ENCODE measurements around the gene ETV6. TPM values are rescaled to one million over a fixed set of nuclear protein-coding genes. Genes with fewer than 3 reads are reported as not detected.

The ETV6 gene
- total RNA-seq, 1 experiment from 2014 or later = 89.1 TPM

- peaks cover 12% of the 10 kb centered on the region for H3K4me1 Mint-ChIP-seq (ENCODE audit: low read depth, unreplicated experiment)
- BruUV-seq (replicated peaks) = no TSS peak
- TF ChIP-seq, protein P1, sequence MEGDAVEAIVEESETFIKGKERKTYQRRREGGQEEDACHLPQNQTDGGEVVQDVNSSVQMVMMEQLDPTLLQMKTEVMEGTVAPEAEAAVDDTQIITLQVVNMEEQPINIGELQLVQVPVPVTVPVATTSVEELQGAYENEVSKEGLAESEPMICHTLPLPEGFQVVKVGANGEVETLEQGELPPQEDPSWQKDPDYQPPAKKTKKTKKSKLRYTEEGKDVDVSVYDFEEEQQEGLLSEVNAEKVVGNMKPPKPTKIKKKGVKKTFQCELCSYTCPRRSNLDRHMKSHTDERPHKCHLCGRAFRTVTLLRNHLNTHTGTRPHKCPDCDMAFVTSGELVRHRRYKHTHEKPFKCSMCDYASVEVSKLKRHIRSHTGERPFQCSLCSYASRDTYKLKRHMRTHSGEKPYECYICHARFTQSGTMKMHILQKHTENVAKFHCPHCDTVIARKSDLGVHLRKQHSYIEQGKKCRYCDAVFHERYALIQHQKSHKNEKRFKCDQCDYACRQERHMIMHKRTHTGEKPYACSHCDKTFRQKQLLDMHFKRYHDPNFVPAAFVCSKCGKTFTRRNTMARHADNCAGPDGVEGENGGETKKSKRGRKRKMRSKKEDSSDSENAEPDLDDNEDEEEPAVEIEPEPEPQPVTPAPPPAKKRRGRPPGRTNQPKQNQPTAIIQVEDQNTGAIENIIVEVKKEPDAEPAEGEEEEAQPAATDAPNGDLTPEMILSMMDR (IDR thresholded peaks at IDR 0.05; ENCODE audit: unreplicated experiment) = no peak
Measured at GRCh38 chr12:11688379-11688778, 38.9 kb downstream of the ETV6 start.

GRCh38 chr12:11688831-11689230 is 39.4 kb downstream of the ETV6 start:
- H3K36me3 Mint-ChIP-seq (ENCODE audit: insufficient read depth, unreplicated experiment) = peaks cover 6% of the 10 kb centered on the region
- H3K27ac Mint-ChIP-seq (ENCODE audit: unreplicated experiment) = no peak overlapping the region
- intact Hi-C loops (cut with micrococcal nuclease; ENCODE audit: unreplicated experiment) = no loop called here
- peaks cover 12% of the 10 kb centered on the region for H3K4me1 Mint-ChIP-seq (ENCODE audit: low read depth, unreplicated experiment)
- CTCF ChIA-PET = interaction anchor here (0.7 kb wide), 1 partner anchor 141 kb away, joined by 11 read pairs; no protein-coding TSS in a partner anchor
- H3K9me3 Mint-ChIP-seq (ENCODE audit: low read depth, unreplicated experiment) = no peaks in the 10 kb centered on the region
- no peak overlapping the region for H3K4me3 Mint-ChIP-seq (ENCODE audit: low read depth, unreplicated experiment)
- no TSS peak for BruUV-seq (replicated peaks)
- no peak for DNase-seq
- TF ChIP-seq, protein P1 (IDR thresholded peaks at IDR 0.05; ENCODE audit: unreplicated experiment) = no peak
- H3K27me3 Mint-ChIP-seq (ENCODE audit: unreplicated experiment) = no peaks in the 10 kb centered on the region

More at GRCh38 chr12:11688379-11688778, 38.9 kb downstream of the ETV6 start:
- H3K27ac Mint-ChIP-seq (ENCODE audit: unreplicated experiment) = no peak overlapping the region
- H3K9me3 Mint-ChIP-seq (ENCODE audit: low read depth, unreplicated experiment) = no peaks in the 10 kb centered on the region
- no peak overlapping the region for H3K4me3 Mint-ChIP-seq (ENCODE audit: low read depth, unreplicated experiment)
- CTCF ChIA-PET = interaction anchor here (0.7 kb wide), 1 partner anchor 141 kb away, joined by 11 read pairs; no protein-coding TSS in a partner anchor
- no peak for DNase-seq
- H3K27me3 Mint-ChIP-seq (ENCODE audit: unreplicated experiment) = no peaks in the 10 kb centered on the region
- peaks cover 6% of the 10 kb centered on the region for H3K36me3 Mint-ChIP-seq (ENCODE audit: insufficient read depth, unreplicated experiment)
- intact Hi-C loops (cut with micrococcal nuclease; ENCODE audit: unreplicated experiment) = no loop called here

DNA sequence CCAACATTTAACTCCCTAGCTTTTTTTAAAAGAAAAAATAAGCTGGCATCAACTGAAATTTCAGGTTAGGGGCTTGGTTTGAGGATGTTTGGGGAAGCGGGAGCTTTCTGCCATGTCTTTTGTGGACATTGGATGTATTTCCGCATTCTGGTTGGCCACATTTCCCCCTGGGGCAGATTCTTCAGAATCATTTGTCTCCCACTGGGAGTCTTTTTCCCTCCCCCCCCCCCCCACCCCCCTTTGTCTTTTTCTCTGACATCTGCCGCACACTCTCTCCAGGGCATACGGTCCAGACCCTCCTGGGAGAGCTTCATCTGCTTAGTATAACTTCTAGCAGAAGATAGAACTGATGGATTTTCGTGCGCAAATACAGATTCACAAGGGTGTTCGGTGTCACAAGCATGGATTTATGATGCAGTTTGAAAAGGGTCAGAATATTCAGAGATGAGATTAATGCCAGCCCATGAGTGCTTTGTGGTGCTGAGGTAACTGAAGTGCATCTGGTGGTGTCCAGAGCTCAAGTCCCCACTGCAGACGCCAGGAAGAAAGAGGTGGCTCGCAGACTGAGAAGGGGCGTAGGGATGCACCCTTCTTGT is 40.2 kb downstream of the ETV6 start:
- TF ChIP-seq, protein P1 (IDR thresholded peaks at IDR 0.05; ENCODE audit: unreplicated experiment) = no peak
- Mint-ChIP-seq H3K27ac (ENCODE audit: unreplicated experiment) (no peak overlapping the region), H3K27me3 (ENCODE audit: unreplicated experiment) (no peaks in the 10 kb centered on the region), H3K4me1 (ENCODE audit: low read depth, unreplicated experiment) (peaks cover 17% of the 10 kb centered on the region), H3K4me3 (ENCODE audit: low read depth, unreplicated experiment) (no peak overlapping the region), H3K9me3 (ENCODE audit: low read depth, unreplicated experiment) (no peaks in the 10 kb centered on the region), H3K36me3 (ENCODE audit: insufficient read depth, unreplicated experiment) (peaks cover 6% of the 10 kb centered on the region)
- no peak for DNase-seq
- CTCF ChIA-PET = no interaction called here
- no TSS peak for BruUV-seq (replicated peaks)
- intact Hi-C loops (cut with micrococcal nuclease; ENCODE audit: unreplicated experiment) = no loop called here

- TF ChIP-seq, protein P1 (IDR thresholded peaks at IDR 0.05; ENCODE audit: unreplicated experiment) = no peak
- CTCF ChIA-PET = no interaction called here
- H3K27ac Mint-ChIP-seq (ENCODE audit: unreplicated experiment) = no peak overlapping the region
- H3K4me1 Mint-ChIP-seq (ENCODE audit: low read depth, unreplicated experiment) = peaks cover 27% of the 10 kb centered on the region
- peaks cover 6% of the 10 kb centered on the region for H3K36me3 Mint-ChIP-seq (ENCODE audit: insufficient read depth, unreplicated experiment)
- BruUV-seq (replicated peaks) = no TSS peak
- no peaks in the 10 kb centered on the region for H3K9me3 Mint-ChIP-seq (ENCODE audit: low read depth, unreplicated experiment)
- intact Hi-C loops (cut with micrococcal nuclease; ENCODE audit: unreplicated experiment) = no loop called here
- no peak for DNase-seq
- H3K27me3 Mint-ChIP-seq (ENCODE audit: unreplicated experiment) = no peaks in the 10 kb centered on the region
- no peak overlapping the region for H3K4me3 Mint-ChIP-seq (ENCODE audit: low read depth, unreplicated experiment)
Measured at GRCh38 chr12:11693067-11693466, 43.6 kb downstream of the ETV6 start.

Data from Calu3 (cell line).